SHP77 treated with DMSO at 0.1 percent for 48 hours (cell line): ENCODE measurements around the gene OR4F17.
"Not testable (repeated sequence)": the region's sequence is repeated elsewhere in the genome, so short reads cannot be mapped to it uniquely, and the experiment has no call there.

ENCODE experiments used
- DNase-seq: peaks from one replicate; lab custom pipeline; 2025; lab: John Stamatoyannopoulos, UW

Gene OR4F17, protein sequence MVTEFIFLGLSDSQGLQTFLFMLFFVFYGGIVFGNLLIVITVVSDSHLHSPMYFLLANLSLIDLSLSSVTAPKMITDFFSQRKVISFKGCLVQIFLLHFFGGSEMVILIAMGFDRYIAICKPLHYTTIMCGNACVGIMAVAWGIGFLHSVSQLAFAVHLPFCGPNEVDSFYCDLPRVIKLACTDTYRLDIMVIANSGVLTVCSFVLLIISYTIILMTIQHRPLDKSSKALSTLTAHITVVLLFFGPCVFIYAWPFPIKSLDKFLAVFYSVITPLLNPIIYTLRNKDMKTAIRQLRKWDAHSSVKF

DNA sequence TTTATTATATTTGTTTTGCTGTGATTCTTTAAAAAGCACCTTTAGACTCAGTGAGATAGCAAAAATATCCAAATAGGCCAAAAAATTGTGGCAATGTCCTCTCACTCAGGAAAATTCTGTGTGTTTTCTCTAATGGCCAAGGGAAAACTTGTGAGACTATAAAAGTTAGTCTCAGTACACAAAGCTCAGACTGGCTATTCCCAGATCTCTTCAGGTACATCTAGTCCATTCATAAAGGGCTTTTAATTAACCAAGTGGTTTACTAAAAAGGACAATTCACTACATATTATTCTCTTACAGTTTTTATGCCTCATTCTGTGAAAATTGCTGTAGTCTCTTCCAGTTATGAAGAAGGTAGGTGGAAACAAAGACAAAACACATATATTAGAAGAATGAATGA, at the start of gene OR4F17:
OR4F17 (plus strand) TSS at position 301 of the 400 bp plus-strand sequence. CDS start 3,575 bp downstream, outside the sequence.
- DNase-seq = not testable (repeated sequence)

DNA sequence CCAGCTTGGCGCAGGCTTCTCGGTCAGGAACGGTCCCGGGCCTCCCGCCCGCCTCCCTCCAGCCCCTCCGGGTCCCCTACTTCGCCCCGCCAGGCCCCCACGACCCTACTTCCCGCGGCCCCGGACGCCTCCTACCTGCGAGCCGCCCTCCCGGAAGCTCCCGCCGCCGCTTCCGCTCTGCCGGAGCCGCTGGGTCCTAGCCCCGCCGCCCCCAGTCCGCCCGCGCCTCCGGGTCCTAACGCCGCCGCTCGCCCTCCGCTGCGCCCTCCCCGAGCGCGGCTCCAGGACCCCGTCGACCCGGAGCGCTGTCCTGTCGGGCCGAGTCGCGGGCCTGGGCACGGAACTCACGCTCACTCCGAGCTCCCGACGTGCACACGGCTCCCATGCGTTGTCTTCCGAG, 36.1 kb upstream of the OR4F17 start:
- DNase-seq = not testable (repeated sequence)

DNA sequence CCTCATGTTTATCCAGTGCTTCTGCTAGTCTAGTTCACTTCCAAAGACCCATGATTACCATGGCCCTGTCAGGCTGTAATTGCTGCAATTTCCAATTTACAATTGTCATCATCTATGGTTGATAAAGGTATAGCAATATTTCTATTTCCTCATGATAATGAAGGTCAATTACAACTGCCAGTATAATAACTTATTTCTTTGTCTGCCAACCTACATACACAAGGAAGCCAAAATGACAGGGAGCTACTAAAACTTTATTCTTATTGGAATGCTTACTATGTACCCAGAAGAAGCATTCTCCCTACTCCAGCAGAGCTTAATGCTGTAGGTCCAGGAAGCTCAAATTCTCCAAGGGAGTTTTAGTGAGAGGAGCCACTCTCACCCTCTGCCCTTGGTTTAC, 24.0 kb upstream of the OR4F17 start:
- DNase-seq = not testable (repeated sequence)

DNA sequence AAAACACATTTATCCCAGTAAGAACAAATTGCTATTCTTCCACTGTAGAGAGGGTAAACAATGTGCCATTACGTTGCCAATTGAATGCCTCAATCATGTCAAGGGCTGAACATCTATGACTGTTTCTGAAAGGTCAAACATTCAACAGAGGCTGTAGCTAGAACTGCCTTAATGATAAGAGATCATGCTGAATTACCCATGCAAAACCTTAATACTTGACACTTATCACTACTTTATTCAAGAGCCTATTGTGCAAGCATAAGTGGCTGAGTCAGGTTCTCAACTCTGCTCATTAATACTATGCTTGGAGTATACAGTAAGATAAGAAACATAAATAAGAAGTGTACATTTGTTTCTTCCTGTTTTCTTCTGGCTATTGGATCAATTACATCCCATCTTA, 23.3 kb upstream of the OR4F17 start:
- DNase-seq = not testable (repeated sequence)

DNA sequence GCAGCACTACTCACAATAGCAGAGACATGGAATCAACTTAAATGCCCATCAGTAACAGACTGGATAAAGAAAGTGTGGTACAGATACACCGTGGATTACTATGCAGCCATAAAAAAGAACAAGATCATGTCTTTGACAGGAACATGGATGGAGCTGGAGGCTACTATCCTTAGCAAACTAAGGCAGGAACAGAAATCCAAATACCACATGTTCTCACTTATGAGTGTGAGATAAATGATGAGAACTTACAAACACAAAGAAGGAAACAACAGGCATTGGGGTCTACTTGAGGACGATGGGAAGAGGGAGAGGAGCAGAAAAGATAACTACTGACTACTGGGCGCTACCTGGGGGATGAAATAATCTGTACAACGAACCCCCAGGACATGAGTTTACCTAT, 16.2 kb upstream of the OR4F17 start:
- not testable (repeated sequence) for DNase-seq

DNA sequence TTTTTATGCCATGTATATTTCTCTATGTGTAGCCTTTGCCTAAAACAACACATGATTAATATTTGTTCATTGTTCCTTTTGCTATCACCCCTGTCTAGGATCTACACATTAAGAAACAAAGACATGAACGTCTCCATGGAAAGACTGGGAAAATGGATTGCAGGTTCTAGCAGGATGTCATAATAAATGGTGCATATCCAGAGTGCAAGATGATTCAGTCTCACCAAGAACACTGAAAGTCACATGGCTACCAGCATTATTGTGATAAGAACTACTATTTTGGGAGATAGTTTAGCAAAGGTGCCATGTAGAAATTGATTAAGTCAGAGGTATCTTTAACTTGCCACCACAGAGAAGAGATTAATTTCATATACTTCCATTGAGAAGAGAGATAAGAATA, 12.1 kb upstream of the OR4F17 start:
- not testable (repeated sequence) for DNase-seq

DNA sequence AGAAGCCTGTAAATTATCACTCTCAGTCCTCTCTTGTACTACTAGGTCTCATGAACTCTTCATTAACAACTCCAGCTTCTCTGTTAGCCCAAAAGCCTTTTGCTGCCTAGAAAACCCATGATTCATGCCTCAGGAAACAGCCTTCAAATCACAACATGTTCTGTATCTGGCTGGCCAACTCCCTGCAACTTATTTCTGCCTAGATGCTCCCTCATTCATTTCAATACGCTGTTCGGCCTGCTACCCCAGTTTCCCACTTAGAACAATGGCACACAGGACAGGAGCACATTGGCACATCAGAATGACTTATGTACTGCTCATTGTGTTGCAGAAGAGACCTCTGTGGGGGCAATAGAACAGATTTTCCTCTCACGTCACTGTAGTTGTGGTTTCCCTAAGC, 9.3 kb upstream of the OR4F17 start:
- not testable (repeated sequence) for DNase-seq

DNA sequence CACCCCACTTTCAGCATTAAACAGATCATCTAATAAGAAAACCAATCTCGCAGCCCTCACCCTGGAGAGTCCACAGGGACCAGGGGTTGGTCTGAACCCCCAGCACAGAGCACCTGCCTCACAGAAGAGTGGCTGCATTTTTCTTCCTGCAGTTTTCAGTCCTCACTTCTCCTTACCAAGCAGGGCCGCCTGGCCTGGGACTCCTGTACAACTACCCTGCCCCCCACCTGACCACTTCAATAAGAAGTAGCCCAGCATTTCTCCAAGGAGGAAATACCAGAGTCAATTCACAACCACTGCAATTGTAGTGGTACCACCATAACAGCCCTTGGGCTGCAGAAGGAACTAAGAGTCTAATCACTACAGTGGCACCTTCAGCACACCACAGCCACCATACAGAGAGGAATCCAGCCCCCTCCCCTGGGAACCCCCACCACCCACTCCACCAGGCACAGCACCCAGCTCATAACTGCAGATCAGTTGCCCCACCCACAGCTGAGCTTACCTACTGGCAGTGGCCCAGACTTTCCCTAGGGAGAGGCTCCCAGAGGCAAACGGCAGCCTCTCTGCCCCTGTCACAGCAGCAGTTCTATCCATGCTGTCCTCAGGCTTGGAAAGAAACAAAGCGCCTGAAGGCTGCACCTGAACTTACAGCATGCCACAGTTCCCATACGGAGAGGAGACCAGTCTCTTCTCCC, 13.7 kb downstream of the OR4F17 start:
- DNase-seq = not testable (repeated sequence)
